LNCAP (cell line): Measurements from ENCODE around the gene RAE1.

Experiments
- CTCF ChIP-seq: fragments of 450-650 bp; IDR thresholded peaks from 2 replicates; pipeline ENCODE4 v1.5.1; 2017; ENCODE audit warnings: mild to moderate bottlenecking

RAE1 gene

GRCh38 chr20:57313951-57314350, 37.1 kb upstream of the RAE1 start:
- TF ChIP-seq CTCF, result no peak

- TF ChIP-seq CTCF, result no peak
Measured at GRCh38 chr20:57315083-57315975, 35.7 kb upstream of the RAE1 start.

GRCh38 chr20:57315976-57316480, 35.0 kb upstream of the RAE1 start:
- no peak for TF ChIP-seq CTCF

- TF ChIP-seq CTCF, result no peak
Measured at GRCh38 chr20:57316795-57317201, 34.3 kb upstream of the RAE1 start.

- no peak for TF ChIP-seq CTCF
Measured at GRCh38 chr20:57317316-57317788, 33.7 kb upstream of the RAE1 start.

GRCh38 chr20:57317789-57318371, 33.2 kb upstream of the RAE1 start:
- no peak for TF ChIP-seq CTCF

GRCh38 chr20:57319584-57319983, 31.5 kb upstream of the RAE1 start:
- TF ChIP-seq CTCF, result no peak
